Fibroblast of villous mesenchyme (primary cell): Measurements from ENCODE around the gene SNAPC3. TPM values are rescaled to one million over a fixed set of nuclear protein-coding genes. Genes with fewer than 3 reads are reported as not detected.
A peak's percentile ranks its signal among the peaks of the same experiment; 100 is the strongest.

ENCODE experiments used
- DNase-seq: peaks from one replicate; pipeline ENCODE4 v3.0.0-alpha.2; 2010; ENCODE audit warnings: low read depth
- H3K4me3 ChIP-seq: 2 replicates; pipeline ENCODE4 v1.5.1; 2011; ENCODE audit warnings: low read depth, mild to moderate bottlenecking, low read length
- CTCF ChIP-seq: IDR thresholded peaks from 2 replicates; pipeline ENCODE4 v1.5.1; 2012; ENCODE audit warnings: low read depth, mild to moderate bottlenecking, low read length; ENCODE audit not compliant: insufficient read depth
- small RNA-seq: library from RNA; depleted of rRNA; stranded (forward); fragments of <200 nt; gene quantifications from one replicate; pipeline ENCODE3, GENCODE V24; 2012
- total RNA-seq: library from RNA; depleted of rRNA; stranded (reverse); fragments of >200 nt; gene quantifications from 2 replicates; pipeline ENCODE4 v1.2.3, GENCODE V29; 2012

The SNAPC3 gene
- total RNA-seq, 1 donor: 59.6 TPM

- H3K4me3 ChIP-seq: peak overlapping the region; percentile 94
- no peak for TF ChIP-seq CTCF
- DNase-seq: peak; percentile 24
Observed at GRCh38 chr9:15509931-15510788, 87.5 kb downstream of the SNAPC3 start.

- no peak for TF ChIP-seq CTCF
- DNase-seq: peak; percentile 85
- H3K4me3 ChIP-seq: peak within 1 kb of the TSS; percentile 94
Observed at GRCh38 chr9:15510789-15511575, 88.3 kb downstream of the SNAPC3 start, which contains the start of gene PSIP1. Gene PSIP1 (minus strand): TSS chr9:15510970. CDS start chr9:15510188, 782 bp downstream.

Small RNA genes lying within 50 kb of the gene (small RNA-seq; reads per million reads assigned to genes)
- gene RNU6-319P: not detected

Other genes starting within 250 kb of the SNAPC3 start
- 13.5 and 16.0 TPM in 2 replicates for gene TTC39B, start 115.7 kb upstream of the SNAPC3 start, total RNA-seq
- gene PSIP1, start 88.1 kb downstream of the SNAPC3 start, total RNA-seq: 30.3 and 38.4 TPM in 2 replicates
- gene CCDC171, start 130.2 kb downstream of the SNAPC3 start, total RNA-seq: 2.2 and 2.3 TPM in 2 replicates